PC-3 (cell line): Measurements from ENCODE around the gene ALPK3. TPM values are rescaled to one million over a fixed set of nuclear protein-coding genes. Genes with fewer than 3 reads are reported as not detected.

ENCODE experiments used
- ATAC-seq: fragments of 200-7000 bp; cut with Tn5 transposase; 2 replicates; pipeline ENCODE4 v1.9.1; 2020; ENCODE audit warnings: mild to moderate bottlenecking, moderate library complexity
- BruUV-seq: library from RNA; stranded (reverse); fragments of 400-500 nt; replicated peaks from 2 replicates; lab custom pipeline; 2021; lab: Mats Ljungman, UMichigan
- CTCF ChIA-PET: fragments of 300-600 bp; sonication (Branson Sonifier 250); formaldehyde crosslinking; loops from one replicate; lab custom pipeline; 2022; ENCODE audit warnings: antibody characterized with exemption; lab: Charles Lee
- POLR2A ChIA-PET: fragments of 300-600 bp; sonication (Branson Sonifier 250); formaldehyde crosslinking; loops from one replicate; lab custom pipeline; 2022; ENCODE audit warnings: antibody characterized with exemption; ENCODE audit not compliant: unreplicated experiment; lab: Charles Lee
- DNase-seq: peaks from one replicate; pipeline ENCODE4 v3.0.0-alpha.2; 2015
- H2AFZ ChIP-seq: fragments of 300-600 bp; sonication (generic); 2 replicates; pipeline ENCODE4 v1.6.0; 2016; ENCODE audit warnings: antibody characterized with exemption, low read length
- H3F3A ChIP-seq: fragments of 300-600 bp; sonication (generic); one replicate; pipeline ENCODE4 v1.6.0; 2017; ENCODE audit warnings: antibody characterized with exemption, low read length, control low read depth, mild to moderate bottlenecking; ENCODE audit not compliant: unreplicated experiment
- H3K27ac ChIP-seq: fragments of 300-600 bp; sonication (generic); 2 replicates; pipeline ENCODE4 v1.5.1; 2016; ENCODE audit warnings: mild to moderate bottlenecking, low read length
- H3K27me3 ChIP-seq: fragments of 300-600 bp; sonication (generic); 2 replicates; pipeline ENCODE4 v1.6.1; 2016; ENCODE audit warnings: low read length, mixed read lengths
- H3K36me3 ChIP-seq: fragments of 300-600 bp; sonication (generic); 2 replicates; pipeline ENCODE4 v1.6.1; 2016; ENCODE audit warnings: low read depth, mixed run types, low read length, mixed read lengths
- H3K4me1 ChIP-seq: fragments of 300-600 bp; sonication (generic); 2 replicates; pipeline ENCODE4 v1.5.1; 2016; ENCODE audit warnings: low read length; ENCODE audit not compliant: insufficient read depth
- H3K4me2 ChIP-seq: fragments of 300-600 bp; sonication (generic); 2 replicates; pipeline ENCODE4 v1.6.0; 2016; ENCODE audit warnings: low read length
- H3K4me3 ChIP-seq: fragments of 300-600 bp; sonication (generic); 2 replicates; pipeline ENCODE4 v1.5.1; 2016; ENCODE audit warnings: mild to moderate bottlenecking, low read length, mixed read lengths
- H3K79me2 ChIP-seq: fragments of 300-600 bp; sonication (generic); 2 replicates; pipeline ENCODE4 v1.6.1; 2017; ENCODE audit warnings: low read length, mixed read lengths
- H3K9ac ChIP-seq: fragments of 300-600 bp; sonication (generic); 2 replicates; pipeline ENCODE4 v1.6.0; 2016; ENCODE audit warnings: mild to moderate bottlenecking, low read length
- H3K9me2 ChIP-seq: fragments of 300-600 bp; sonication (generic); replicated peaks from 2 replicates; pipeline ENCODE4 v1.6.1; 2016; ENCODE audit warnings: mixed run types, low read length, mixed read lengths
- H3K9me3 ChIP-seq: fragments of 300-600 bp; sonication (generic); 2 replicates; pipeline ENCODE4 v1.6.1; 2016; ENCODE audit warnings: low read length, mixed read lengths
- H4K20me1 ChIP-seq: fragments of 300-600 bp; sonication (generic); 2 replicates; pipeline ENCODE4 v1.6.1; 2016; ENCODE audit warnings: low read length, mixed read lengths
- CTCF ChIP-seq: fragments of 300-600 bp; sonication (generic); conservative IDR thresholded peaks from 2 replicates; pipeline ENCODE4 v1.5.1; 2017; ENCODE audit warnings: antibody characterized with exemption, low read depth, mild to moderate bottlenecking, low read length
- EZH2 ChIP-seq: fragments of 300-600 bp; sonication (generic); IDR thresholded peaks from one replicate; pipeline ENCODE4 v1.6.1; 2017; ENCODE audit warnings: antibody characterized with exemption, mild to moderate bottlenecking, low read length; ENCODE audit not compliant: unreplicated experiment
- EZH2phosphoT487 ChIP-seq: fragments of 300-600 bp; sonication (generic); IDR thresholded peaks from 2 replicates; pipeline ENCODE4 v1.6.1; 2018; ENCODE audit warnings: mild to moderate bottlenecking, antibody characterized with exemption, low read length, borderline replicate concordance
- intact Hi-C: fragments of 100-400 bp; cut with micrococcal nuclease; formaldehyde crosslinking; loops from 2 replicates; pipeline ENCODE4 v1.9.0; 2023
- total RNA-seq: library from RNA; depleted of rRNA; stranded (reverse); fragments of >200 nt; gene quantifications from 2 replicates; pipeline ENCODE4 v1.2.3, GENCODE V29; 2014

Gene ALPK3
- total RNA-seq, 1 experiment from 2014 or later, result 2.4 TPM

GRCh38 chr15:84890670-84891162, 73.6 kb downstream of the ALPK3 start:
- Histone ChIP-seq H4K20me1 (no peaks in the 10 kb centered on the region), H3K4me3 (no peak overlapping the region), H3K27ac (no peak overlapping the region), H3K9me3 (no peaks in the 10 kb centered on the region), H3K9me2 (no peaks in the 10 kb centered on the region), H3K4me1 (peaks cover 11% of the 10 kb centered on the region), H3F3A (no peaks in the 10 kb centered on the region), H3K27me3 (no peaks in the 10 kb centered on the region), H3K9ac (no peak overlapping the region), H3K4me2 (no peak overlapping the region), H2AFZ (no peak overlapping the region), H3K36me3 (no peaks in the 10 kb centered on the region), H3K79me2 (no peaks in the 10 kb centered on the region)
- intact Hi-C loops, result no loop called here
- ChIA-PET CTCF (no interaction called here), POLR2A (interaction anchor here (0.7 kb wide), 1 partner anchor 29 kb away, joined by 4 read pairs; no protein-coding TSS in a partner anchor)
- TF ChIP-seq EZH2phosphoT487 (no peak), EZH2 (no peak), CTCF (no peak)
- DNase-seq (no peak), ATAC-seq (no peak)
- no TSS peak for BruUV-seq

DNA sequence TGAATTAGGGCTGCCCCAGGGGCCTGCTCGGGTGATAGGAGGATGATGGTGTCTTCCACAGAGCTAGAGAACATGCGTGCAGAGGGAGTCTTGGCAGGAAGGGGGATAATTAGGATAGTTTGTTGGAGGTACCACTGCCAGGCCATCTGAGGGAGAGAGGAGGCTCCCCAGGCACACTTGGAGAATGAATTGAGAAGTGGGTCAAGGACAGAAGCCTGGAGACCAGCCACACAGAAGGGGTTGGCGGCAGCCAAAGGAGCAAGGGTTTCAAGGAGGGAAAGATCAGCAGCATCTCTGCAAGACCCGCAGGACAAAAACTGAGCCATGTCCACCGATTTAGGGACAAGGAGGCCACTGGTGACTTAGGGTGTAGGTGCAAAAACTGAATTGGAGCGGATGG, 74.2 kb downstream of the ALPK3 start:
- POLR2A ChIA-PET, result interaction anchor here (0.7 kb wide), 1 partner anchor 29 kb away, joined by 4 read pairs; no protein-coding TSS in a partner anchor
- DNase-seq, result no peak
- intact Hi-C loops, result no loop called here
- Histone ChIP-seq H3K4me1 (peaks cover 11% of the 10 kb centered on the region), H2AFZ (no peak overlapping the region), H3K79me2 (no peaks in the 10 kb centered on the region), H3K27me3 (no peaks in the 10 kb centered on the region), H3K4me3 (no peak overlapping the region), H3K9ac (no peak overlapping the region), H3K9me3 (no peaks in the 10 kb centered on the region), H3K9me2 (no peaks in the 10 kb centered on the region), H4K20me1 (no peaks in the 10 kb centered on the region), H3K4me2 (no peak overlapping the region), H3K36me3 (no peaks in the 10 kb centered on the region), H3F3A (no peaks in the 10 kb centered on the region), H3K27ac (no peak overlapping the region)
- CTCF ChIA-PET, result no interaction called here
- BruUV-seq, result no TSS peak
- no peak for ATAC-seq
- no peak for TF ChIP-seq EZH2phosphoT487
- TF ChIP-seq EZH2, result no peak
- no peak for TF ChIP-seq CTCF

GRCh38 chr15:84892786-84893307, 75.7 kb downstream of the ALPK3 start:
- Histone ChIP-seq H3F3A (no peaks in the 10 kb centered on the region), H3K36me3 (no peaks in the 10 kb centered on the region), H3K4me2 (no peak overlapping the region), H3K27me3 (no peaks in the 10 kb centered on the region), H2AFZ (no peak overlapping the region), H3K27ac (no peak overlapping the region), H3K9me3 (no peaks in the 10 kb centered on the region), H3K4me3 (no peak overlapping the region), H3K4me1 (peaks cover 11% of the 10 kb centered on the region), H3K9ac (no peak overlapping the region), H3K9me2 (no peaks in the 10 kb centered on the region), H3K79me2 (no peaks in the 10 kb centered on the region), H4K20me1 (no peaks in the 10 kb centered on the region)
- no peak for ATAC-seq
- ChIA-PET POLR2A (no interaction called here), CTCF (no interaction called here)
- TF ChIP-seq CTCF (no peak), EZH2 (no peak), EZH2phosphoT487 (no peak)
- no TSS peak for BruUV-seq
- no peak for DNase-seq
- intact Hi-C loops, result no loop called here
